Neural cell (in vitro differentiated cells): ENCODE measurements around the gene PQBP1. TPM values are rescaled to one million over a fixed set of nuclear protein-coding genes. Genes with fewer than 3 reads are reported as not detected.

Experiments used
- H2AFZ ChIP-seq: fragments of 200-600, 300-800 bp; sonication (generic), shearing (Covaris generic); 2 replicates; pipeline ENCODE4 v1.6.0; 2014; ENCODE audit warnings: low read depth, mild to moderate bottlenecking, antibody characterized with exemption, low read length, moderate library complexity
- H3F3A ChIP-seq: fragments of 200-600 bp; shearing (Covaris generic); 2 replicates; pipeline ENCODE4 v1.6.1; 2016; ENCODE audit warnings: mild to moderate bottlenecking, moderate library complexity, mixed read lengths, antibody characterized with exemption, low read length; ENCODE audit not compliant: insufficient read depth, poor library complexity, severe bottlenecking
- H3K27ac ChIP-seq: fragments of 200-600, 300-800 bp; sonication (generic), shearing (Covaris generic); 2 replicates; pipeline ENCODE4 v1.5.1; 2014; ENCODE audit warnings: mild to moderate bottlenecking, low read length, moderate library complexity
- H3K27me3 ChIP-seq: fragments of 300-800, 200-600 bp; sonication (generic), shearing (Covaris generic); 2 replicates; pipeline ENCODE4 v1.6.0; 2014; ENCODE audit warnings: mild to moderate bottlenecking, low read depth, low read length, moderate library complexity; ENCODE audit not compliant: insufficient read depth
- H3K36me3 ChIP-seq: fragments of 300-800, 200-600 bp; sonication (generic), shearing (Covaris generic); 2 replicates; pipeline ENCODE4 v1.5.1; 2014; ENCODE audit warnings: mild to moderate bottlenecking, antibody characterized with exemption, low read length, moderate library complexity; ENCODE audit not compliant: insufficient read depth
- H3K4me2 ChIP-seq: fragments of 300-800, 200-600 bp; sonication (generic), shearing (Covaris generic); 2 replicates; pipeline ENCODE4 v1.6.0; 2014; ENCODE audit warnings: mild to moderate bottlenecking, low read length
- H3K4me3 ChIP-seq: fragments of 300-800, 200-600 bp; sonication (generic), shearing (Covaris generic); 2 replicates; pipeline ENCODE4 v1.5.1; 2014; ENCODE audit warnings: mild to moderate bottlenecking, low read length, moderate library complexity
- H3K79me2 ChIP-seq: fragments of 200-600 bp; shearing (Covaris generic); replicated peaks from 2 replicates; pipeline ENCODE4 v1.6.0; 2014; ENCODE audit warnings: mild to moderate bottlenecking, low read length, moderate library complexity; ENCODE audit not compliant: insufficient read depth
- H3K9ac ChIP-seq: fragments of 300-800, 200-600 bp; sonication (generic), shearing (Covaris generic); 2 replicates; pipeline ENCODE4 v1.6.1; 2016; ENCODE audit warnings: mild to moderate bottlenecking, low read length, mixed read lengths
- H3K9me2 ChIP-seq: fragments of 200-600 bp; shearing (Covaris generic); 2 replicates; pipeline ENCODE4 v1.6.1; 2016; ENCODE audit warnings: mild to moderate bottlenecking, low read length, mixed read lengths; ENCODE audit not compliant: insufficient read depth
- H3K9me3 ChIP-seq: fragments of 200-600, 300-800 bp; sonication (generic), shearing (Covaris generic); 2 replicates; pipeline ENCODE4 v1.6.1; 2016; ENCODE audit warnings: mild to moderate bottlenecking, mixed run types, low read length, moderate library complexity, mixed read lengths
- H4K20me1 ChIP-seq: fragments of 200-600 bp; shearing (Covaris generic); 2 replicates; pipeline ENCODE4 v1.6.1; 2016; ENCODE audit warnings: mild to moderate bottlenecking, mixed run types; ENCODE audit not compliant: insufficient read depth
- EP300 ChIP-seq: fragments of 450-650 bp; conservative IDR thresholded peaks from 2 replicates; pipeline ENCODE4 v1.6.1; 2014; ENCODE audit warnings: antibody characterized with exemption, mild to moderate bottlenecking, moderate library complexity; ENCODE audit not compliant: poor library complexity, severe bottlenecking
- EZH2 ChIP-seq: fragments of 200-600, 300-800 bp; shearing (Covaris generic), sonication (generic); IDR thresholded peaks from 2 replicates; pipeline ENCODE4 v1.6.1; 2014; ENCODE audit warnings: antibody characterized with exemption, low read length, borderline replicate concordance, mild to moderate bottlenecking; ENCODE audit not compliant: insufficient read depth, poor library complexity, severe bottlenecking
- MXI1 ChIP-seq: fragments of 450-650 bp; conservative IDR thresholded peaks from 2 replicates; pipeline ENCODE4 v1.6.1; 2014; ENCODE audit warnings: antibody characterized with exemption, mild to moderate bottlenecking; ENCODE audit not compliant: poor library complexity, severe bottlenecking
- POLR2AphosphoS5 ChIP-seq: IDR thresholded peaks from 2 replicates; pipeline ENCODE4 v1.6.1; 2012
- RAD21 ChIP-seq: fragments of 450-650 bp; conservative IDR thresholded peaks from 2 replicates; pipeline ENCODE4 v1.6.1; 2014; ENCODE audit warnings: antibody characterized with exemption, mild to moderate bottlenecking, moderate library complexity
- SMC3 ChIP-seq: fragments of 450-650 bp; conservative IDR thresholded peaks from 2 replicates; pipeline ENCODE4 v1.6.1; 2014; ENCODE audit warnings: antibody characterized with exemption, mild to moderate bottlenecking, moderate library complexity; ENCODE audit not compliant: poor library complexity
- TAF1 ChIP-seq: IDR thresholded peaks from 2 replicates; pipeline ENCODE4 v1.6.1; 2012; ENCODE audit warnings: low read depth
- polyA plus RNA-seq: library from polyadenylated mRNA; depleted of rRNA; stranded (reverse); fragments of >200 nt; gene quantifications from 2 replicates; pipeline ENCODE4 v1.2.3, GENCODE V29; 2014
- TF ChIP-seq, protein P1 (sequence below): fragments of 450-650 bp; IDR thresholded peaks from 2 replicates; pipeline ENCODE4 v1.5.1; 2014; ENCODE audit warnings: antibody characterized with exemption, mild to moderate bottlenecking, moderate library complexity; ENCODE audit not compliant: poor library complexity, severe bottlenecking
- TF ChIP-seq, protein P2 (sequence below): IDR thresholded peaks from 2 replicates; pipeline ENCODE4 v1.6.1; 2012; ENCODE audit warnings: borderline replicate concordance

PQBP1 gene
- polyA plus RNA-seq, 1 donor from 2014 or later = 70.8 TPM

DNA sequence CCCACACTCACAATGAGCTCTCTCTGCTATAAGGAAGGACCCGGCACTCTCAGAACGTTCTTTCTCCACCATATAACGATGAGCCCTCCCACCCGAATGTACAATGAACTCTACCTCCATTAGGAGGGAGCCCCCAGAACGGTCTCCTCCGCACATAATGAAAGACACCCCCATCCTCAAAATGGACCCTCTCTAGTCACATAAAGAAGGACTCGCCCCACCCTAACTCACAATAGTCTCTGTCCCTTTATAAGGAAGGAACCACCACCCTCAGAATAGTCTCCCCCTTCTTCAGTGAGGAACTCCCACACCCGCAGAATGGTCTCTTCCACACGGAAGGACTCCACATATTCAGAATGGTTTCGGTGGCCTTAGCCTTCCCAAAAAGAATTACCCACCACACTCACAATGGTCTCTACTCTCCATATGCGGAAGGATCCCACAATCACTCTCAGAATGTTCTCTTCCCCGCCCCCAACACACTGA, 13.2 kb downstream of the PQBP1 start:
- H2AFZ ChIP-seq = no peak overlapping the region

DNA sequence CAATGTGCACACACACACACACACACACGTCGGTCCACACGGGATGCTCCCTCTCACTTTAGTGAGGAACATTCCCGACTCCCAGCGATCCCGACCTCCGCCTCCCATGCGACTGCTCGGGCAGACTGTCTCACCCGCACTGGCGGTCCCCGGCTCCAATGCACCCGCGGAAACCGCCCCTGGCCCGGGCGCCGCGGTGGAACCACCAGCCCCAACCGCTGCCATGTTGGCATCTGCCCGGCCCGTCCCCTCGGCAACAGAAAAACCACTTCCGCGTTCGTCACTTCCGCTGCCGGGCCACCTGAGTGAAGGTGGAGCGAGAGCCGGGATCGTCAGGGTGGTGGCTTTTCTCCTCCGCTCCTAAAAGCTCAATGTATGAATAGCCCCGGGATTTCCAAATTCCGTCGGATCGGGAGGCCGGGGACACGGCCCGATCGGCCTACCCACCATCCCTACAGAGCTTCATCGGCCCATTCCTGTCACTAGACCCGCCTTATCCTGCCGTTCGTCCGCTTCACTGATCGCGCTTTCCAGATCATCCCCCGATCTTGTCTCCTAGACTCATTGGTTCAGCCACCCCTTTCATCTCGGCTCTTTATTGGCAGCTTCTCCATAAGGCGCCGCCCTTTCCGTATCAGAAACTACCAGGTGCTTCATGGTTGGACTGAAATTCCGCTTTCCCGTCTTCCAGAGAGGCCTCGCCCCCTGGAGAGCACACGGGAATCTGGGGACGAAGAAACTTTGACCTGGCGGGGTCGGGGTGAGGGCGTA, 13.9 kb downstream of the PQBP1 start, which contains the start of gene SLC35A2:
Gene SLC35A2, minus strand, starts transcription at position 235 of the 771 bp plus-strand sequence. Its CDS starts 10 bp downstream, at position 225.
- no peaks in the 10 kb centered on the region for H4K20me1 ChIP-seq
- H3K36me3 ChIP-seq = no peaks in the 10 kb centered on the region
- peak within 1 kb of the TSS; percentile 91 for H3K27ac ChIP-seq
- H3K9me2 ChIP-seq = no peaks in the 10 kb centered on the region
- H3F3A ChIP-seq = no peaks in the 10 kb centered on the region
- peak within 1 kb of the TSS; percentile 83 for H3K4me3 ChIP-seq
- H3K9me3 ChIP-seq = no peaks in the 10 kb centered on the region
- H3K4me2 ChIP-seq = peak within 1 kb of the TSS; percentile 39
- no peaks in the 10 kb centered on the region for H3K27me3 ChIP-seq
- peak within 1 kb of the TSS; percentile 14 for H2AFZ ChIP-seq
- H3K79me2 ChIP-seq = peaks cover 9% of the 10 kb centered on the region
- peak within 1 kb of the TSS; percentile 78 for H3K9ac ChIP-seq
- TF ChIP-seq SMC3 = no peak
- peak; percentile 78 for TF ChIP-seq POLR2AphosphoS5
- TF ChIP-seq TAF1 = no peak
- TF ChIP-seq RAD21 = no peak
- no peak for TF ChIP-seq EZH2
- peak; percentile 85 for TF ChIP-seq MXI1
- peak; percentile 27 for TF ChIP-seq EP300
- TF ChIP-seq, protein P1, sequence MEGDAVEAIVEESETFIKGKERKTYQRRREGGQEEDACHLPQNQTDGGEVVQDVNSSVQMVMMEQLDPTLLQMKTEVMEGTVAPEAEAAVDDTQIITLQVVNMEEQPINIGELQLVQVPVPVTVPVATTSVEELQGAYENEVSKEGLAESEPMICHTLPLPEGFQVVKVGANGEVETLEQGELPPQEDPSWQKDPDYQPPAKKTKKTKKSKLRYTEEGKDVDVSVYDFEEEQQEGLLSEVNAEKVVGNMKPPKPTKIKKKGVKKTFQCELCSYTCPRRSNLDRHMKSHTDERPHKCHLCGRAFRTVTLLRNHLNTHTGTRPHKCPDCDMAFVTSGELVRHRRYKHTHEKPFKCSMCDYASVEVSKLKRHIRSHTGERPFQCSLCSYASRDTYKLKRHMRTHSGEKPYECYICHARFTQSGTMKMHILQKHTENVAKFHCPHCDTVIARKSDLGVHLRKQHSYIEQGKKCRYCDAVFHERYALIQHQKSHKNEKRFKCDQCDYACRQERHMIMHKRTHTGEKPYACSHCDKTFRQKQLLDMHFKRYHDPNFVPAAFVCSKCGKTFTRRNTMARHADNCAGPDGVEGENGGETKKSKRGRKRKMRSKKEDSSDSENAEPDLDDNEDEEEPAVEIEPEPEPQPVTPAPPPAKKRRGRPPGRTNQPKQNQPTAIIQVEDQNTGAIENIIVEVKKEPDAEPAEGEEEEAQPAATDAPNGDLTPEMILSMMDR = no peak

More for the DNA sequence above, 13.2 kb downstream of the PQBP1 start:
- Histone ChIP-seq H3K9me2 (no peaks in the 10 kb centered on the region), H4K20me1 (no peaks in the 10 kb centered on the region), H3K79me2 (peaks cover 9% of the 10 kb centered on the region), H3K27me3 (no peaks in the 10 kb centered on the region), H3K36me3 (no peaks in the 10 kb centered on the region), H3K9me3 (no peaks in the 10 kb centered on the region), H3K27ac (peak overlapping the region; percentile 91), H3K4me2 (peak overlapping the region; percentile 39), H3K4me3 (peak overlapping the region; percentile 83), H3F3A (no peaks in the 10 kb centered on the region), H3K9ac (peak overlapping the region; percentile 78)
- TF ChIP-seq POLR2AphosphoS5 (no peak), TAF1 (no peak), SMC3 (no peak), EZH2 (no peak), RAD21 (no peak), MXI1 (no peak), EP300 (no peak)
- TF ChIP-seq, protein P2, sequence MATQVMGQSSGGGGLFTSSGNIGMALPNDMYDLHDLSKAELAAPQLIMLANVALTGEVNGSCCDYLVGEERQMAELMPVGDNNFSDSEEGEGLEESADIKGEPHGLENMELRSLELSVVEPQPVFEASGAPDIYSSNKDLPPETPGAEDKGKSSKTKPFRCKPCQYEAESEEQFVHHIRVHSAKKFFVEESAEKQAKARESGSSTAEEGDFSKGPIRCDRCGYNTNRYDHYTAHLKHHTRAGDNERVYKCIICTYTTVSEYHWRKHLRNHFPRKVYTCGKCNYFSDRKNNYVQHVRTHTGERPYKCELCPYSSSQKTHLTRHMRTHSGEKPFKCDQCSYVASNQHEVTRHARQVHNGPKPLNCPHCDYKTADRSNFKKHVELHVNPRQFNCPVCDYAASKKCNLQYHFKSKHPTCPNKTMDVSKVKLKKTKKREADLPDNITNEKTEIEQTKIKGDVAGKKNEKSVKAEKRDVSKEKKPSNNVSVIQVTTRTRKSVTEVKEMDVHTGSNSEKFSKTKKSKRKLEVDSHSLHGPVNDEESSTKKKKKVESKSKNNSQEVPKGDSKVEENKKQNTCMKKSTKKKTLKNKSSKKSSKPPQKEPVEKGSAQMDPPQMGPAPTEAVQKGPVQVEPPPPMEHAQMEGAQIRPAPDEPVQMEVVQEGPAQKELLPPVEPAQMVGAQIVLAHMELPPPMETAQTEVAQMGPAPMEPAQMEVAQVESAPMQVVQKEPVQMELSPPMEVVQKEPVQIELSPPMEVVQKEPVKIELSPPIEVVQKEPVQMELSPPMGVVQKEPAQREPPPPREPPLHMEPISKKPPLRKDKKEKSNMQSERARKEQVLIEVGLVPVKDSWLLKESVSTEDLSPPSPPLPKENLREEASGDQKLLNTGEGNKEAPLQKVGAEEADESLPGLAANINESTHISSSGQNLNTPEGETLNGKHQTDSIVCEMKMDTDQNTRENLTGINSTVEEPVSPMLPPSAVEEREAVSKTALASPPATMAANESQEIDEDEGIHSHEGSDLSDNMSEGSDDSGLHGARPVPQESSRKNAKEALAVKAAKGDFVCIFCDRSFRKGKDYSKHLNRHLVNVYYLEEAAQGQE = no peak
- TF ChIP-seq, protein P1 = no peak
